IPS DF 19.7 (cell line): ENCODE measurements around the gene HBP1.
"Not testable (repeated sequence)": the region's sequence is repeated elsewhere in the genome, so short reads cannot be mapped to it uniquely, and the experiment has no call there.

ENCODE experiments used
- DNase-seq: peaks from one replicate; pipeline ENCODE4 v3.0.0-alpha.2; 2013; ENCODE audit warnings: low read depth, low spot score

The HBP1 gene

DNA sequence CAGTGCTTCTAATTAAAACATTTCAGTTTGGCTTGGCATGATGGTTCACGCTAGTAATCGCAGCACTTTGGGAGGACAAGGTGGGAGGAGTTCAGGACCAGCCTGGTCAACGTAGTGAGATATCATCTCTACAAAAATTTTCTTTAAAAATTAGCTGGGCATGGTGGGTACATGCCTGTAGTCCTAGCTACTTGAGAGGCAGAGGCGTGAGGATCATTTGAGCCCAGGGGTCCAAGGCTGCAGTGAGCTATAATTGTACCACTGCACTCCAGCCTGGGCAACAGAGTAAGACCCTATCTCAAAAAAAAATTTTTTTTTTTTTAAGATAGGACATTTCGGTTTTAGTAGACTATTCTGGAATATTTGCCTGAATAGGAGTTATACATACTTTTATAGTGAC lies 12.4 kb downstream of the HBP1 start:
- DNase-seq: no peak

DNA sequence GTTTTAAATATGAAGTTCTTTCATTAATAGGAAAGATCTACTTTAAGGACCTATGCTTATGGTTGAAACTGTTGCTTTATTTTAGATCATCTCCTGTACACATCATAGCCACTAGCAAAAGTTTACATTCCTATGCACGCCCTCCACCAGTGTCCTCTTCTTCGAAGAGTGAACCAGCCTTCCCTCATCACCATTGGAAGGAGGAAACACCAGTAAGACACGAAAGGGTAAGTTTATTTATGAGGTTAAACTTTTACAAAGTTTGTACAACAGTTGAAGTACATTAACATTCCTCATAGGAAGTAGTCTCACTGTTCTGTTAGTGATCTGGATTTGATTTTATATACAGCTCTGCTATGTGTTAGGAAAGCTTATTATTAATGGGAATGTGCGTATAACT lies 16.9 kb downstream of the HBP1 start:
- no peak for DNase-seq

DNA sequence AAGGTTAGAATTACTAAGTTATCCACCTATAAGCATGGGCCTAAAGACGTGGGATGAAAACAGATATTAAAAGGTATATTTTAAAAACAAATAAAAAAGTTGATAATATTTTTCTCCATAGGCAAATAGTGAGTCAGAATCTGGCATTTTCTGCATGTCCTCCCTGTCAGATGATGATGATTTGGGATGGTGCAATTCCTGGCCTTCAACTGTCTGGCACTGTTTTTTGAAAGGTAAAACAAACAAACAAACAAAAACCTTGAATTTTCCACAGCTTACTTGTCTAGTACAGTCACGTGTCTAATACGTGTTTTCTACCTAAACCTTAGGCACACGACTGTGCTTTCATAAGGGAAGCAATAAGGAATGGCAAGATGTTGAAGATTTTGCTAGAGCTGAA lies 17.4 kb downstream of the HBP1 start:
- DNase-seq: no peak

DNA sequence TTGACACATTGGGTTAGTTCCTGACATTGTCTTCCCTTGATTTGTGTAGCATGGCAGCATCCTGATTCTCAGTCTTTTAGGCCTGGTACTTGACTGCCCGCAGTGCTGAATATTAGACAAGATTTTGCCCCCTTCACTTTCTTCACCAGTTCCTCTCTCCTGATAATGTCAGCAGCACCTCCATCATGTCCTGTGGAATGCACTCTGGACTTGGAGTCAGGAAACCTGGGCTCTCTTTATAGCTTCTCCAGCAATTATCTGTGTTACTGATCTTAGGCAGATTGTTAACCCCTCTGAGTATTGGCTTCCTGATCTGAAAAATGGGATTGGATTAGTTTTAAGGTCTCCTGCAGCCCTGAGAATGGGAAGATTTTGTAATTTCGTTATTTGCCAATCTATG lies 19.0 kb downstream of the HBP1 start:
- DNase-seq: no peak

DNA sequence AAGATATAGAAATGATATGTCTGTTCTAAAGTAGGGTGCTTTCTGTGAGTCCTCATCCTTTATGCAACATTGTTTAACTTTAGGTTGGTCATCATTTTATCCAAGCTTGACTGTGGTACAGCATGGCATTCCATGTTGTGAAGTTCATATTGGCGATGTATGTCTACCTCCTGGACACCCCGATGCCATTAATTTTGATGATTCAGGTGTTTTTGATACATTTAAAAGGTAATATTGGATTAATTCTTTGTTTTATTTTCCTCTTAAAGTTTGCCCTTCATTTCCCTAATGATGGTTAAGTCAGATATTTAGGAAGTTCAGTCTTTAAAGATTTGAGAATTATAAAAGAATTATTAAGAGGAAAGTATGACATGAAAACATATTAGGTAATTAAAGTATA lies 21.3 kb downstream of the HBP1 start:
- DNase-seq: no peak

DNA sequence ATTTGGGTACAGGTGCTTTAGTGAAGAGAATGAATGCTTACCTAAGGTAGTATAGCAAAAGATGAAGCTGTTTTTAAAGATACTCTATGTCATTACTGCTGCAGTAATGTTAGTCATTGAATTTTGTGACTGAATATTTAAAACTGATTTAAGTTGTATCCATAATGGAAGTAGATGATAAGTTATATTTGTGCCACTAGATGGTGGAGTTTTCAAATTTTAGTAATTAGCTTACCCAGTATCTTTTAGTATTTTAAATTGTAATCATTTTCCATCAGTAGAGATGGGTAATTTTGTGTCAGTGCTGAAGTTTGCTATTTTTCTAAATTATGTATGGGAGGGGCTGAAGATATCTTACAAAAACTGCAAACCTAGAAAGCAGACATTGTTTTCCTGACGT lies 25.2 kb downstream of the HBP1 start:
- DNase-seq: no peak

DNA sequence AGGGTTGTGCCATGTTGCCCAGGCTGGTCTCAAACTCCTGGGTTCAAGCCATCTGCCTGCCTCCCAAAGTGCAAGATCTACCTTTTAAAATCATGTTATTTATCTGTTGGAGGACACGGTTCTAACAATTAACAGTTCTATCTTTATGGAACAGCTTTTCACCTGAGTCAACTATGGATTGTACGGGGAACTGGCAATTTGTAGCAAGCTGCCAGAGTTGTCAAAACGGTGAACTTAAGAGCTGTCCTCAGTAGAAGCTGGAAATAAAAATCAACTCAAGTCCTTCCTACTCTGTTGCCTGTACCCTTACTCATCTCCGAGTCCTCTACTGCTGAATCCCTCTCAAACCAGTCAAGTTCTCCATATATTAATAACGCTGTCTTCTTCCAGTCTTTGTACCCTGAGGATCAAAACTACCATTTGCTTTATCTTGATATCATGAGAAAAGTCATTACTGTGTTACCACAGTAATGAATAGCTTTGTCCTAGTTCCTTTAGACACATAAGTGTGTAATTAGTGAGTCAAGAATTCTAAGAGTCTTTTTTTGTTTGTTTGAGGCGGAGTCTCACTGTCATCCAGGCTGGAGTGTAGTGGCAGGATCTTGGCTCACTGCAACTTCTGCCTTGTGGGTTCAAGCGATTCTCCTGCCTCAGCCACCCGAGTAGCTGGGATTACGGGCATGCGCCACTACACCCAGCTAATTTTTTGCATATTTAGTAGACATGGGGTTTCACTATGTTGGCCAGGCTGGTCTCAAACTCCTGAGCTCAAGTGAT lies 28.2 kb downstream of the HBP1 start:
- DNase-seq: no peak

DNA sequence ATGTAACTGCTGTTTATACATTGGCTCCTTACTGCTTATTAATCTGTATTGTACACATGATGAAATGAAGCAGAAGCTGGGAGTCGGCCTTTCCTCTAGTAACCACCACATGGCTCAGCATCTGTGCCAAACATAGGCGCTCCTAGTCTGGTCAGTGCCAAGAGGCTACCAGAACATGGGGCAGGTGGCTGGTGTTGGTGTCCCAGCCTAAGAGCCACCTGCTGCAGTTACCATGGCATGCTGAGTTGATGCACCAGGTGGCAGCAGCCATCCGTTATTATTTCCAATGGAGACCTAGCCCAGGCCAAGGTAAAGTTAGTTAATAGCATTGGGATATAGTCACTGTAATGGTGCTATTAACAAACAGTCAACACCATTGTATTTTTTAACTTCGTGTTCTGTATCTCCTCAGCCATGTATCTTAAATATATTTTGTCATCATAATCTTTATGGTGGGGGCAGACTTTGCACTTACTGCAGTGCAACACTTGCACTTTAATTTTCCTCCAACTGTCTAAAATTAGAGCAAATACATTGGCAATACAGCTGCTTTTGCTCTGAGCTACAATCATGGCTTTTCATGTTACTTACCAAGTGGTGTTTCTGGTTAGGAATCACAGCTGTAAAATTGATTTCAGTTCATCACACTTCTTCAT lies 33.1 kb downstream of the HBP1 start:
- no peak for DNase-seq

DNA sequence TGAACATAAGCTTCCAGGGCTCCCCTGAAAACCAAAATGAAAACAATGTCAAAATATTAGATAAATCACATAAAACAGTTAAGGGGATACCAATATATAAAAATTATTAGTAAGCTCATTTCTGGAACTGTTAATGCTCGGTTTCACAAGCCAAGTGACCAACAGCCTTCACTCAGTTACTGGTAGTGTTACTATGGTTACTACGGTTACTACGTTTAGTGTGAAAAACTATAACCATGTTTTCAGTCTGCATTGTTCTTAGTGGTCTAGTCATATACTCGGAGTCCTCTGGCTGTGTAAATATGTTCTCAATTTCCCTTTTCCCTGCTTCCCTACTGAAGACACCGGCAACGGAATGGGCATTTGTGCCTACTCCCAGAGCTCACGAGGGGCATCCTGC lies 34.8 kb downstream of the HBP1 start:
- DNase-seq: no peak

DNA sequence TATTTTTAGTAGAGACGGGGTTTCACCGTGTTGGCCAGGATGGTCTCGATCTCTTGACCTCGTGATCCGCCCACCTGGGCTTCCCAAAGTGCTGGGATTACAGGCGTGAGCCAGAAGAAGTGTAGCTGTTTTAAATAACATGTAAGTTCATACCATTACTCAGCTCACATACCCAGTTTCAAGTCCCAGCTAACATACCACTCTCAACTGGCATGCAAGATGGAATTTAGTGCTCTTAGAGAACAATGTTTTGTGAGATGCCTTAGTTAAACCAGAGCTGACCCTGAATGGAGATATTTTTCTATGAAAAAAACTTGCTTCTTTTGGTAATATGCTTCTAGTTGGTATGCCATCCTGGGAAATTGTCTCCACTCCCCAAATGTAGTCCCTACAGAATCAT lies 37.3 kb downstream of the HBP1 start:
- no peak for DNase-seq

DNA sequence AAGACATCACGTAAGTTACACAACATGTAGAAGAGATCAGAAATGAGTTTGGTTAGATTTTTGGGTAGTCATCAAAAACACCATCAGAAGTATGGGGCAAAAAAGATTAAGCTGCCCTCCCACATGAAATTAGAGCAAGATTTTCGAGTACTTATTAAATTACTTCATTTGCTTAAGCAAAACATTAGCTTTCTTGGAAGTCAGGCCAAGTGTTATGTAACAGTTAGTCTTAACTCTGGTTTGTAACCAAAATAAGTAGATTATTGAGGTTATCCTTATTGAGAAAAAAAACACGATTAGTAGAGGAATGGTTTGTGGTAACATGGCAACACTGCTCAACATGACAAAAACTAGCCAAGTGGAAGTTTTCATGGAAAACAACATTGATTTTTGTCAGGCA lies 37.9 kb downstream of the HBP1 start:
- no peak for DNase-seq

DNA sequence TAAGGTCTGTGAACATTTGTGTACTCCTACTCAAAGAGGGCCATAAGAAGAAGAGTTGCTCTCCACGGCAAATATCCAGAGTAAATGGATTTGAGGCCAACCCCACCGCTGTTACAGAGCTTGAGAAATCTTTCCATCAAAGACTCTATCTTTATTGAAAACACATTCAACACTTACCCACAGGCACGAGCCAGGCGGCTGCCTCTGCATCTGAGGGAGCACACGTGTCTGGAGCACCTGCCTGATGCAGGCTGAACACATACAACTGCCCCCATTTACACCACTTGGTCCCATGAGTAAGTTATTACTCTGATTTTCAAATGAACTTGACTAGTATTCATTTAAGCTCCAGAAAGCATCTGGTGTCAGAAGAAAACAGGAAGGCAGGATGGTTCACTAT lies 38.7 kb downstream of the HBP1 start:
- no peak for DNase-seq

DNA sequence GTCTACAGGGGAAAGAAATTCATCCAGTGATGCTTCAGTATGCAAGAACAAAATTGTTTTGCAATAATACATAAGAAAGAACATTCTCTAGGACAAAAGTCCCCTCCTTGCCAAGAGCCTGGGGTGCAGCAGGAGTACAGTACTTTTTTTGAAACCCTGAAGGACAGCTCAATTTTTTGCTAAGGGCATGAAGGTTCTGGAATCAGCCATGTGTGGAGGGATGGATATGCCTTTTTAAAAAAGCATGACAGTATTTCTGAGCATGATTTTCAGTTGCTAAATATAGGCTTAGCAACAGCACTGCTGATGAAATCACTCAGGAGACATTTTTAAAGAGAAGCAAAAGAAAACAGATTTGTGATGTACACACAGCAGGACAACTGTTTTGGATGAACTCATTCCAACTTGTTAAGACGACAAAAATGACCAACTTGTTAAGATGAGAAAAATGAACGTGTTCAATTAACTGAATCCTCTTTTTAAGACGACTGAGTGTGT lies 39.3 kb downstream of the HBP1 start:
- no peak for DNase-seq

DNA sequence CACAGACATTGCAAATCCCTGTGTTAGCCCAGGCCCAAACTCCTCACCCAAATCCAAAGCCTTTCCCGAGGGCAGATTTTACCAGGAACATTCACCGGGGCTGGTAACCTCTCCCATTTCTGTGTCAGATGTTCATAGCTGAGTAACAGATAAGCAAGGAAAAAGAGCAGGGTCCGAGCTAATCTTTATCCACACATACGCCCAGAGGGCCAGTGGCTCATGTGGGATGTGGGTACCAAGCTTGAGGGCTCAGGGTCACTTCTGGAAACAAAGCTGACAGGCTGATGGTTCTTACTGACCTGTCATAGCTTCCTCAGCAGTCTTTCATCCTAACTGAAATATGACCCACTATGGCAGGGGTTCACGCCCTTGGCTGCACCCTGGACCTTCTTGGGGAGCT lies 39.8 kb downstream of the HBP1 start:
- DNase-seq: no peak

DNA sequence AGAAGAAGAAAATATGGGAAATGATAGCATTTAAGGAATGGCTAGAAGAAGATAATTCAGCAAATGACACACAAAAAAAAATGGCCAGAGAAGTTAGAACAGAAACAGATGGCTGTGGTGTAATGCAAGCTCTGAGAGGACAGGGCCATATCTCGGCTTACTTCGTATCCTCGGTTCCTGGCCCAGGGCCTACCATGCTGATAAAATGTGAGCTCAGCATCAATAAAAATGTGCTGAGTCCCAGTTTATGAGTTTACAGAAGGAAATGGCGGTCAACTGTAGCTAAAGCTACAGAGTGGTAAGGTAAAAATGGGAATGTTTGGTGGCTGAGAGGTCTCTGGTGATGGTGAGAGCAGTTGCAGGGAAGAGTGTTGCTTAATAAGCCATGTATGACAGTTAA lies 40.8 kb downstream of the HBP1 start:
- DNase-seq: no peak

DNA sequence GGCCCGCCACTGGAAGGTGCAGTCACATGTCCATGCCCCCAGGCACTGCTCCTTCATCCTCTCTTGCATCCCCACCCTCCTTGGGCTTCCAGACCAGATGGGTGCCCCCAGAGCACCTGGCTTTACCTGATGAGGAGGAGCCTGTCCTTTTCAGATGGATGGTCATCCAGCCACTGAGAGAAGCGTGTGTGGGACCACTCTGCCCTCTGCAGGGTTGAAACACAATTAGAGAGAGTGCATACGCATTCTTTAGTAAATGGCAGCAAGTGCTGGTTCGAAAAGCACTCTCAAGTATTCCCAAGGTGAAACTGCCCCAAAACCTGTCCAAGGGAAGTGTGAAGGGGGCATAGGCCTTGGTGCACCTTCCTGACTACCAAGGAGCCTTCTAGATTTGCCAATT lies 41.6 kb downstream of the HBP1 start:
- DNase-seq: no peak

DNA sequence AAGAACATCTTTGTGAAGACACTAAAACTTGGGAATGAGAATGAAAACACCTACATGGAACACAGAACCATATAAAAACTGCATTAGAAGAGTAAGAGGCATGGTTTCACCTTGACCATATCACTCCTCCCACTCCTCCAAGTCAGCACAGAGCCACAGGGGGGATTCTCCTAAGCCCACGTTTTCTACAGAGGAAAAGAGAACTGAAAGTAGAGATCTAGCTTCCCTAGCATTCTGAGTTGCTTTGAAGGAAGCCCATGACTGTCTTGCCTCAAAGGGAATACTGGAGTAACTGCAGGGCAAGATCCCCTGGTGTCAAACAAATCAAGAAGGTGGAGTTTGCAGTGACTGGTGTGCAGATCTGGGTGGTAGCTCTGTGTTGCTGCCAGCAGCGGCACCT lies 43.9 kb downstream of the HBP1 start:
- DNase-seq: no peak

DNA sequence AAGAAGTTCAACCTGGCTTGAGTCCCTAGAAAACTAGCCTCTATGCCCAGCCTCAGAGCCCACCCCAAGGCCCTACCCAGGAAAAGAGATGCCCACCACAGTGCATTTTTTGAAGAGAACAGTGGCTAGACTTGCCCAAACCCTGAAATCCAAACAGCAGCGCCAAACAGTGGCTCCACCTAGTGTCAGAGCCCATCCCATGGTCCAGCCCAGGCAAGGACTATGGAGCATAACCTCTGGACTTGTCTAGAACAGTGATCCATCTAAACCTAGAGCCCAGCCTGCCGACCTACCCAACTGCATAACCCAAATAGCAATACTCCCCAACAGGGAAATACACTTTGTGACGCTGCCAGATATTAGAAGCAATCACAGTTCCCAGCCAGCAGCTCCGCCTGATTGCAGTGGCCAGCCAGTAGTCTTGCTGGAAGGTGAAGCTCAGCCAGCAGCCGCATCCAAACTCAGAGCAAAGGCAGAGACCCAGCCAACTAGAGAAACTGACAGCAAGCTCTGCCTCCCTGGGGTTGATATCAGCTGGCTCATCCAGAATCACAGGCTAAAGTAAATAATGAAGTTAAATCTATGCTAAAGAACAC lies 44.5 kb downstream of the HBP1 start:
- no peak for DNase-seq

DNA sequence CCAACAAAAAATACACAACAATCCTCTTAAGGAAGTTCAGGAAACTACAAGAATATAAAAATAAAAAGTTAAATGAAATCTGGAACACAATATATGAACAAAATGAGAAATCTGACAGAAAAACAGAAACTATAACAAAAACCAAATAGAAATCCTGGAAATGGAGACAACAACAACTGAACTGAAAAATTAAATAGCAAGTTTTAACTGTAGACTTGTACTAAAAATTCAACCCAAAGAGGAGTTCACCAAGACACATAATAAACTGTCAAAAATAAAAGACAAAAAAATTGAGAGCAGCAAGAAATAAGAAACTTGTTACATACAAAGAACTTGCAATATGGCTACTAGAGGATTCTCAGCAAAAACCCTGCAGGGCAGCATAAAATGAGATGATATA lies 45.1 kb downstream of the HBP1 start:
- no peak for DNase-seq

DNA sequence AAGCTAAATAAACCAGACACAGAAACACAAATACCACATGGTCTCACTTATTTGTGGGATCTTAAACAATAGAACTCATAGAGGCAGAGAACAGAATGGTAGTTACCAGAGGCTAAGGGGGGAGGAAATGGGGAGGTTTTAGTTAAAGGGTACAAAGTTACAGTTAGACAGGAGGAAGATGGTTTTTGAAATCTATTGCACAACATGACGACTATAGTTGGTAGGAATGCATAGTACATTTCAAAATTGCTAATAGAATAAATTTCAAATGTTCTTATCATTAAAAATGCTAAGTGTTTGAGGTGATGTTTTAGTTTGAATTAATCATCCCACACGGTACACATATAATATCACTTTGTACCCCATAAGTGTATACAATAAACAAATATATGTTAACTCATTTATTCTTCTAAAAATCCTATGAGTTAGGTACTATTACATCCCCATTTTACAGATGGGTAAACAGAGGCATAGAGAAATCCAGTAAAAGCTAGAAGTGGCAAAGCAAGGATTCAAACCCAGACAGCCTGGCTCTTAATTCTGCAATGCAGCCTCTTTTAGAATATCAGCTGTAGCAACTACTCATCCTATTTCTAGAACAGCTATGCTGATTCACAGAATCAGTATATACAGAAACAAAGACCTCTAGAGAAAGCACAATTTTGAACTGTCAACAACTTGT lies 50.9 kb downstream of the HBP1 start:
- no peak for DNase-seq

DNA sequence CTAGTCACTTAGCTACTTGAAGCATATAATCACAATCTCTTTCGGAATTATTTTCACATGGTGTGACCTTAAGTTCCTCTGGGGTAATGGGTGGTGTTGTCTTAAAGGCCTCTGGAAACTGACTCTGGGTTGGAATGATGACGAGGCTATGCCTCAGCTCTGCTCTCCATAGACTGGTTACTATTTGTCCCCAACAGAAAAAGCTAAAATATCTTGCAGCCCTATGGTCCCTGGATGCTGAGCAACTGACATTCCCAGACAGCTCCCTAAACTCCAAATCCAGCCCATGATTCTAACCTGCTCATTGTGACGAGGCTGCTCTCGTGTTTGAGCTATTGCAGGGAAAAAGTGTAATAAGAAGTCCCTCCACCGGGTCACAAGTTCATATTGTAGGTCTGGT lies 51.6 kb downstream of the HBP1 start:
- no peak for DNase-seq

DNA sequence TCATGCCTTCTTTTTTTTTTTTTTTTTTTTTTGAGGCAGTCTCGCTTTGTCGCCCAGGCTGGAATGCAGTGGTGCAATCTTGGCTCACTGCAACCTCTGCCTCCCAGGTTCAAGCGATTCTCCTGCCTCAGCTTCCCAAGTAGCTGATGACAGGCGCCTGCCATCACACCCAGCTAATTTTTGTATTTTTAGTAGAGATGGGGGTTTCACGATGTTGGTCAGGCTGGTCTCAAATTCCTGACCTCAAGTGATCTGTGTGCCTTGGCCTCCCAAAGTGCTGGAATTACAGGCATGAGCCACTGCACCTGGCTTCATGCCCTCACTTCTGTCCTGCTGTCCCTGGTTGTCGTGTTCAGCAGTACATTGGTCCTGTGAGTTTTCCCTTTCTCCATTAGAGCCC lies 52.0 kb downstream of the HBP1 start:
- not testable (repeated sequence) for DNase-seq
